ENCODE results near the gene NPAS2.

NPAS2 gene

GRCh38 chr2:100810603-100811145 lies 9.3 kb upstream of the NPAS2 start:
- Histone ChIP-seq H3K27me3 (ENCODE audit: control insufficient read depth in 2 of 2, insufficient read depth in 2 of 2, low read length in 2 of 2) (no peaks in the 10 kb centered on the region), H3K36me3 (ENCODE audit: control insufficient read depth in 2 of 2, insufficient read depth in 2 of 2, low read length in 2 of 2) (no peaks in the 10 kb centered on the region), H3K4me3 (ENCODE audit: low read length in 2 of 2) (no peak overlapping the region), H3K9ac (ENCODE audit: low read depth in 1 of 2, low read length in 2 of 2) (no peak overlapping the region), H3K9me3 (ENCODE audit: control insufficient read depth in 2 of 2, low read length in 2 of 2) (no peaks in the 10 kb centered on the region), H3K4me1 (ENCODE audit: control insufficient read depth in 2 of 2, insufficient read depth in 2 of 2, low read length in 2 of 2) (peaks cover 11 to 18% of the 10 kb centered on the region in 2 donors), H3K27ac (ENCODE audit: low read depth in 2 of 2, low read length in 2 of 2) (no peak overlapping the region)

- Histone ChIP-seq H3K36me3 (ENCODE audit: control insufficient read depth in 2 of 2, insufficient read depth in 2 of 2, low read length in 2 of 2) (no peaks in the 10 kb centered on the region), H3K4me1 (ENCODE audit: control insufficient read depth in 2 of 2, insufficient read depth in 2 of 2, low read length in 2 of 2) (peaks cover 11 to 18% of the 10 kb centered on the region in 2 donors), H3K4me3 (ENCODE audit: low read length in 2 of 2) (no peak overlapping the region), H3K27me3 (ENCODE audit: control insufficient read depth in 2 of 2, insufficient read depth in 2 of 2, low read length in 2 of 2) (no peaks in the 10 kb centered on the region), H3K9me3 (ENCODE audit: control insufficient read depth in 2 of 2, low read length in 2 of 2) (no peaks in the 10 kb centered on the region), H3K27ac (ENCODE audit: low read depth in 2 of 2, low read length in 2 of 2) (no peak overlapping the region), H3K9ac (ENCODE audit: low read depth in 1 of 2, low read length in 2 of 2) (no peak overlapping the region)
These were observed 7.8 kb upstream of the NPAS2 start for GRCh38 chr2:100812116-100812515.

GRCh38 chr2:100812573-100812972 lies 7.4 kb upstream of the NPAS2 start:
- Histone ChIP-seq H3K4me1 (ENCODE audit: control insufficient read depth in 2 of 2, insufficient read depth in 2 of 2, low read length in 2 of 2) (peaks cover 11 to 18% of the 10 kb centered on the region in 2 donors), H3K9ac (ENCODE audit: low read depth in 1 of 2, low read length in 2 of 2) (no peak overlapping the region), H3K27me3 (ENCODE audit: control insufficient read depth in 2 of 2, insufficient read depth in 2 of 2, low read length in 2 of 2) (no peaks in the 10 kb centered on the region), H3K36me3 (ENCODE audit: control insufficient read depth in 2 of 2, insufficient read depth in 2 of 2, low read length in 2 of 2) (no peaks in the 10 kb centered on the region), H3K4me3 (ENCODE audit: low read length in 2 of 2) (no peak overlapping the region), H3K9me3 (ENCODE audit: control insufficient read depth in 2 of 2, low read length in 2 of 2) (no peaks in the 10 kb centered on the region), H3K27ac (ENCODE audit: low read depth in 2 of 2, low read length in 2 of 2) (no peak overlapping the region)

GRCh38 chr2:100813527-100813926 lies 6.4 kb upstream of the NPAS2 start:
- Histone ChIP-seq H3K36me3 (ENCODE audit: control insufficient read depth in 2 of 2, insufficient read depth in 2 of 2, low read length in 2 of 2) (no peaks in the 10 kb centered on the region), H3K9me3 (ENCODE audit: control insufficient read depth in 2 of 2, low read length in 2 of 2) (no peaks in the 10 kb centered on the region), H3K4me3 (ENCODE audit: low read length in 2 of 2) (peak overlapping the region; percentile 48 to 56), H3K27ac (ENCODE audit: low read depth in 2 of 2, low read length in 2 of 2) (peak overlapping the region; percentile 78 to 87), H3K4me1 (ENCODE audit: control insufficient read depth in 2 of 2, insufficient read depth in 2 of 2, low read length in 2 of 2) (peaks cover 11 to 18% of the 10 kb centered on the region in 2 donors), H3K9ac (ENCODE audit: low read depth in 1 of 2, low read length in 2 of 2) (peak overlapping the region in 1 of 2 donors; percentile 45), H3K27me3 (ENCODE audit: control insufficient read depth in 2 of 2, insufficient read depth in 2 of 2, low read length in 2 of 2) (no peaks in the 10 kb centered on the region)

- H3K9ac ChIP-seq (ENCODE audit: low read depth in 1 of 2, low read length in 2 of 2), result peak overlapping the region in 1 of 2 donors; percentile 45
- no peaks in the 10 kb centered on the region for H3K36me3 ChIP-seq (ENCODE audit: control insufficient read depth in 2 of 2, insufficient read depth in 2 of 2, low read length in 2 of 2)
- H3K4me3 ChIP-seq (ENCODE audit: low read length in 2 of 2), result peak overlapping the region; percentile 48 to 56
- peak overlapping the region; percentile 78 to 87 for H3K27ac ChIP-seq (ENCODE audit: low read depth in 2 of 2, low read length in 2 of 2)
- no peaks in the 10 kb centered on the region for H3K27me3 ChIP-seq (ENCODE audit: control insufficient read depth in 2 of 2, insufficient read depth in 2 of 2, low read length in 2 of 2)
- H3K9me3 ChIP-seq (ENCODE audit: control insufficient read depth in 2 of 2, low read length in 2 of 2), result no peaks in the 10 kb centered on the region
- H3K4me1 ChIP-seq (ENCODE audit: control insufficient read depth in 2 of 2, insufficient read depth in 2 of 2, low read length in 2 of 2), result peaks cover 11 to 18% of the 10 kb centered on the region in 2 donors
These were observed 5.9 kb upstream of the NPAS2 start for GRCh38 chr2:100814043-100814442.

GRCh38 chr2:100814453-100814852 lies 5.5 kb upstream of the NPAS2 start:
- H3K4me3 ChIP-seq (ENCODE audit: low read length in 2 of 2), result peak overlapping the region; percentile 48 to 56
- peak overlapping the region in 1 of 2 donors; percentile 45 for H3K9ac ChIP-seq (ENCODE audit: low read depth in 1 of 2, low read length in 2 of 2)
- no peaks in the 10 kb centered on the region for H3K9me3 ChIP-seq (ENCODE audit: control insufficient read depth in 2 of 2, low read length in 2 of 2)
- peak overlapping the region; percentile 78 to 87 for H3K27ac ChIP-seq (ENCODE audit: low read depth in 2 of 2, low read length in 2 of 2)
- H3K27me3 ChIP-seq (ENCODE audit: control insufficient read depth in 2 of 2, insufficient read depth in 2 of 2, low read length in 2 of 2), result no peaks in the 10 kb centered on the region
- no peaks in the 10 kb centered on the region for H3K36me3 ChIP-seq (ENCODE audit: control insufficient read depth in 2 of 2, insufficient read depth in 2 of 2, low read length in 2 of 2)
- H3K4me1 ChIP-seq (ENCODE audit: control insufficient read depth in 2 of 2, insufficient read depth in 2 of 2, low read length in 2 of 2), result peaks cover 11 to 18% of the 10 kb centered on the region in 2 donors

- Histone ChIP-seq H3K9me3 (ENCODE audit: control insufficient read depth in 2 of 2, low read length in 2 of 2) (no peaks in the 10 kb centered on the region), H3K27ac (ENCODE audit: low read depth in 2 of 2, low read length in 2 of 2) (no peak overlapping the region)
These were observed 2.5 kb upstream of the NPAS2 start for GRCh38 chr2:100817388-100817985.

GRCh38 chr2:100818003-100818605 lies 1.8 kb upstream of the NPAS2 start:
- Histone ChIP-seq H3K9me3 (ENCODE audit: control insufficient read depth in 2 of 2, low read length in 2 of 2) (no peaks in the 10 kb centered on the region), H3K27ac (ENCODE audit: low read depth in 2 of 2, low read length in 2 of 2) (peak overlapping the region; percentile 81 to 84), H3K27me3 (ENCODE audit: control insufficient read depth in 2 of 2, insufficient read depth in 2 of 2, low read length in 2 of 2) (no peaks in the 10 kb centered on the region), H3K4me1 (ENCODE audit: control insufficient read depth in 2 of 2, insufficient read depth in 2 of 2, low read length in 2 of 2) (peaks cover 11 to 25% of the 10 kb centered on the region in 2 donors), H3K36me3 (ENCODE audit: control insufficient read depth in 2 of 2, insufficient read depth in 2 of 2, low read length in 2 of 2) (no peaks in the 10 kb centered on the region), H3K9ac (ENCODE audit: low read depth in 1 of 2, low read length in 2 of 2) (peak overlapping the region; percentile 66 to 90), H3K4me3 (ENCODE audit: low read length in 2 of 2) (peak overlapping the region; percentile 75 to 89)

More at GRCh38 chr2:100817388-100817985, 2.5 kb upstream of the NPAS2 start:
- no peaks in the 10 kb centered on the region for H3K27me3 ChIP-seq (ENCODE audit: control insufficient read depth in 2 of 2, insufficient read depth in 2 of 2, low read length in 2 of 2)
- no peak overlapping the region for H3K4me3 ChIP-seq (ENCODE audit: low read length in 2 of 2)
- H3K9ac ChIP-seq (ENCODE audit: low read depth in 1 of 2, low read length in 2 of 2), result peak overlapping the region in 1 of 2 donors; percentile 90
- peaks cover 11 to 25% of the 10 kb centered on the region in 2 donors for H3K4me1 ChIP-seq (ENCODE audit: control insufficient read depth in 2 of 2, insufficient read depth in 2 of 2, low read length in 2 of 2)
- H3K36me3 ChIP-seq (ENCODE audit: control insufficient read depth in 2 of 2, insufficient read depth in 2 of 2, low read length in 2 of 2), result no peaks in the 10 kb centered on the region

- Histone ChIP-seq H3K36me3 (ENCODE audit: control insufficient read depth in 2 of 2, insufficient read depth in 2 of 2, low read length in 2 of 2) (no peaks in the 10 kb centered on the region), H3K9ac (ENCODE audit: low read depth in 1 of 2, low read length in 2 of 2) (peak overlapping the region; percentile 66 to 90), H3K27ac (ENCODE audit: low read depth in 2 of 2, low read length in 2 of 2) (peak overlapping the region; percentile 81 to 84), H3K4me1 (ENCODE audit: control insufficient read depth in 2 of 2, insufficient read depth in 2 of 2, low read length in 2 of 2) (peaks cover 11 to 20% of the 10 kb centered on the region in 2 donors), H3K9me3 (ENCODE audit: control insufficient read depth in 2 of 2, low read length in 2 of 2) (no peaks in the 10 kb centered on the region), H3K27me3 (ENCODE audit: control insufficient read depth in 2 of 2, insufficient read depth in 2 of 2, low read length in 2 of 2) (no peaks in the 10 kb centered on the region), H3K4me3 (ENCODE audit: low read length in 2 of 2) (peak overlapping the region; percentile 75 to 89)
These were observed 1.2 kb upstream of the NPAS2 start for GRCh38 chr2:100818606-100819369.

- H3K9me3 ChIP-seq (ENCODE audit: control insufficient read depth in 2 of 2, low read length in 2 of 2), result no peaks in the 10 kb centered on the region
- no peaks in the 10 kb centered on the region for H3K27me3 ChIP-seq (ENCODE audit: control insufficient read depth in 2 of 2, insufficient read depth in 2 of 2, low read length in 2 of 2)
- H3K9ac ChIP-seq (ENCODE audit: low read depth in 1 of 2, low read length in 2 of 2), result peak overlapping the region; percentile 53 to 79
- peak overlapping the region; percentile 77 to 79 for H3K4me3 ChIP-seq (ENCODE audit: low read length in 2 of 2)
- H3K36me3 ChIP-seq (ENCODE audit: control insufficient read depth in 2 of 2, insufficient read depth in 2 of 2, low read length in 2 of 2), result no peaks in the 10 kb centered on the region
- peak overlapping the region in 1 of 2 donors; percentile 34 for H3K27ac ChIP-seq (ENCODE audit: low read depth in 2 of 2, low read length in 2 of 2)
- peaks cover 0 to 8% of the 10 kb centered on the region in 2 donors for H3K4me1 ChIP-seq (ENCODE audit: control insufficient read depth in 2 of 2, insufficient read depth in 2 of 2, low read length in 2 of 2)
These were observed 259 bp downstream of the NPAS2 start for GRCh38 chr2:100820273-100820522.
